Endothelial cell of umbilical vein (primary cell): ENCODE results near the gene SAMD4A. TPM values are rescaled to one million over a fixed set of nuclear protein-coding genes. Genes with fewer than 3 reads are reported as not detected.
A peak's percentile ranks its signal among the peaks of the same experiment; 100 is the strongest.

Source experiments
- BruUV-seq: library from RNA; stranded (reverse); fragments of 400-500 nt; replicated peaks from 2 replicates; lab custom pipeline; 2021; lab: Mats Ljungman, UMichigan
- CTCF ChIA-PET: fragments of 300-600, 350-600 bp; sonication (Branson Sonifier 250); formaldehyde crosslinking; loops from one replicate; lab custom pipeline; 2021; ENCODE audit warnings: antibody characterized with exemption, inconsistent platforms; lab: Charles Lee
- POLR2A ChIA-PET: fragments of 300-600, 350-600 bp; sonication (Branson Sonifier 250); formaldehyde crosslinking; loops from one replicate; lab custom pipeline; 2021; ENCODE audit warnings: antibody characterized with exemption, inconsistent platforms; lab: Charles Lee
- DNase-seq: peaks from one replicate; pipeline ENCODE4 v3.0.0-alpha.2; 2011; ENCODE audit warnings: low read depth, low spot score
- FAIRE-seq: peaks from 2 replicates; lab custom pipeline; 2011; peaks lifted over from hg19 to GRCh38; lab: Jason Lieb, UNC
- H2AFZ ChIP-seq: 2 replicates; pipeline ENCODE4 v1.6.0; 2012; ENCODE audit warnings: low read depth, low read length, control low read depth, inconsistent platforms
- H3K27ac ChIP-seq: 2 replicates; pipeline ENCODE4 v1.5.1; 2011; ENCODE audit warnings: low read depth, mild to moderate bottlenecking, control low read depth, low read length, moderate library complexity; ENCODE audit not compliant: insufficient read depth
- H3K27me3 ChIP-seq, 2 experiments: 2 replicates each; pipeline versions ENCODE4 v1.6.0 to v1.6.1; 2011; ENCODE audit warnings: low read length in 2 of 2, mixed read lengths in 1 of 2; ENCODE audit not compliant: control insufficient read depth in 2 of 2, insufficient read depth in 2 of 2
- H3K36me3 ChIP-seq, 2 experiments: 2 replicates in 1 of 2; 3 replicates in 1 of 2; pipeline ENCODE4 v1.5.1; 2011; ENCODE audit warnings: low read length in 2 of 2, mild to moderate bottlenecking in 1 of 2, moderate library complexity in 1 of 2; ENCODE audit not compliant: control insufficient read depth in 2 of 2, insufficient read depth in 2 of 2; ENCODE audit errors: extremely low read depth in 1 of 2
- H3K4me1 ChIP-seq: 3 replicates; pipeline ENCODE4 v1.5.1; 2011; ENCODE audit warnings: mild to moderate bottlenecking, low read length; ENCODE audit not compliant: control insufficient read depth, insufficient read depth; ENCODE audit errors: extremely low read depth
- H3K4me2 ChIP-seq: 2 replicates; pipeline ENCODE4 v1.6.1; 2011; ENCODE audit warnings: low read length, control low read depth, mixed read lengths; ENCODE audit not compliant: insufficient read depth
- H3K4me3 ChIP-seq, 3 experiments: fragments of 200-600 bp in 1 of 3; sonication (generic), shearing (Covaris generic) in 1 of 3; replicated peaks in 1 of 3; 2 replicates each; pipeline ENCODE4 v1.5.1; 2011 to 2016; ENCODE audit warnings: control low read depth in 3 of 3, low read length in 3 of 3, mild to moderate bottlenecking in 2 of 3, inconsistent platforms in 1 of 3, low read depth in 1 of 3, moderate library complexity in 1 of 3; ENCODE audit not compliant: insufficient read depth in 1 of 3
- H3K79me2 ChIP-seq: 2 replicates; pipeline ENCODE4 v1.6.0; 2012; ENCODE audit warnings: low read length, inconsistent platforms; ENCODE audit not compliant: control insufficient read depth, insufficient read depth
- H3K9ac ChIP-seq: replicated peaks from 2 replicates; pipeline ENCODE3; 2011; ENCODE audit warnings: low read length, control low read depth; ENCODE audit not compliant: insufficient read depth; ENCODE audit errors: extremely low read depth
- H3K9me1 ChIP-seq: replicated peaks from 3 replicates; pipeline ENCODE4 v1.6.0; 2011; ENCODE audit warnings: mild to moderate bottlenecking, low read length; ENCODE audit not compliant: control insufficient read depth, insufficient read depth; ENCODE audit errors: extremely low read depth
- H3K9me3 ChIP-seq: replicated peaks from 2 replicates; pipeline ENCODE4 v1.5.1; 2012; ENCODE audit warnings: low read length, inconsistent platforms; ENCODE audit not compliant: control insufficient read depth, insufficient read depth
- H4K20me1 ChIP-seq: replicated peaks from 2 replicates; pipeline ENCODE3; 2011; ENCODE audit warnings: mild to moderate bottlenecking, low read length; ENCODE audit not compliant: control insufficient read depth, insufficient read depth; ENCODE audit errors: extremely low read depth
- CTCF ChIP-seq, 2 donors: IDR thresholded peaks; 1 replicate in 1 of 2; 2 replicates in 1 of 2; pipeline ENCODE4 v1.5.1; 2011; ENCODE audit warnings: low read length in 2 of 2, mild to moderate bottlenecking in 2 of 2, moderate library complexity in 2 of 2, control low read depth in 1 of 2, inconsistent platforms in 1 of 2, low read depth in 1 of 2; ENCODE audit not compliant: insufficient read depth in 1 of 2; ENCODE audit errors: extremely low read depth in 1 of 2
- EZH2 ChIP-seq: IDR thresholded peaks from 2 replicates; pipeline ENCODE4 v1.6.1; 2012; ENCODE audit warnings: borderline replicate concordance, low read depth, mild to moderate bottlenecking, moderate library complexity, low read length, inconsistent platforms; ENCODE audit not compliant: severe bottlenecking
- FOS ChIP-seq: IDR thresholded peaks from 2 replicates; pipeline ENCODE4 v1.6.1; 2011; ENCODE audit warnings: mild to moderate bottlenecking, low read length, moderate library complexity, borderline replicate concordance; ENCODE audit not compliant: insufficient read depth
- GATA2 ChIP-seq: IDR thresholded peaks from 2 replicates; pipeline ENCODE4 v1.7.0; 2011; ENCODE audit warnings: low read depth, mild to moderate bottlenecking, moderate library complexity, mixed read lengths, low read length; ENCODE audit not compliant: insufficient read length, insufficient read depth
- JUN ChIP-seq: IDR thresholded peaks from 2 replicates; pipeline ENCODE4 v1.6.1; 2011; ENCODE audit warnings: borderline replicate concordance, low read depth; ENCODE audit not compliant: insufficient read length, insufficient read depth
- MAX ChIP-seq: IDR thresholded peaks from 2 replicates; pipeline ENCODE4 v1.6.1; 2011; ENCODE audit not compliant: insufficient read depth, insufficient read length
- MYC ChIP-seq: IDR thresholded peaks from one replicate; pipeline ENCODE4 v1.6.1; 2011; ENCODE audit warnings: mild to moderate bottlenecking, low read depth, low read length
- POLR2A ChIP-seq: IDR thresholded peaks from 2 replicates; pipeline ENCODE4 v1.6.1; 2012; ENCODE audit warnings: low read depth, mild to moderate bottlenecking, control low read depth, low read length
- POLR2AphosphoS5 ChIP-seq: IDR thresholded peaks from 2 replicates; pipeline ENCODE4 v1.6.1; 2012; ENCODE audit warnings: low read depth, mild to moderate bottlenecking, control low read depth, low read length, moderate library complexity; ENCODE audit not compliant: insufficient read depth
- dilution Hi-C: fragments of 300-500 bp; cut with MboI; formaldehyde crosslinking; loops from one replicate; pipeline ENCODE4 v1.15.0; 2019; ENCODE audit warnings: low sequenced_read_pairs; ENCODE audit not compliant: extremely low pct_ligation_motif_present
- intact Hi-C: fragments of 100-400 bp; cut with micrococcal nuclease; formaldehyde crosslinking; loops from one replicate; pipeline ENCODE4 v1.10.0; 2022
- polyA plus RNA-seq, 4 experiments: library from polyadenylated mRNA; depleted of rRNA in 3 of 4; stranded (reverse) in 3 of 4; unstranded in 1 of 4; fragments of >200 nt; gene quantifications; 2 replicates each; pipeline versions ENCODE4 v1.2.1 to v1.2.3, GENCODE V29; 2011 to 2012; ENCODE audit warnings: missing spikeins in 1 of 4
- total RNA-seq: library from RNA; stranded (reverse); gene quantifications from 2 replicates; pipeline ENCODE4 v1.2.3, GENCODE V29; 2021

The SAMD4A gene
- total and polyA plus RNA-seq, 2 donors (not counting 3 experiments of a cell fraction or from before 2014, with no cell fraction given), result 37.7 to 95.3 TPM

GRCh38 chr14:54593860-54594259 is 26.9 kb downstream of the SAMD4A start:
- H3K79me2 ChIP-seq, result peaks cover 83% of the 10 kb centered on the region
- no peaks in the 10 kb centered on the region for H4K20me1 ChIP-seq
- BruUV-seq, result no TSS peak
- TF ChIP-seq EZH2 (no peak), FOS (peak; percentile 64), MAX (no peak), CTCF (IDR thresholded peaks at IDR 0.05; ENCODE audit: extremely low read depth in 1 of 2, insufficient read depth in 1 of 2, low read depth in 1 of 2, low read length in 2 of 2) (no peak), POLR2A (no peak), MYC (no peak), POLR2AphosphoS5 (no peak), GATA2 (no peak), JUN (peak; percentile 75)
- POLR2A ChIA-PET, result no interaction called here
- CTCF ChIA-PET, result interaction anchor here (0.6 to 1.9 kb wide), 9 partner anchors 15 to 129 kb away, joined by 3 to 10 read pairs (median 4); no protein-coding TSS in a partner anchor
- H3K9me1 ChIP-seq, result no peaks in the 10 kb centered on the region
- FAIRE-seq (peak; percentile 92), DNase-seq (peak; percentile 78)
- peaks cover 35% of the 10 kb centered on the region for H3K4me1 ChIP-seq
- H3K27ac ChIP-seq, result peak overlapping the region; percentile 48
- H3K4me3 ChIP-seq, result peak overlapping the region in 1 of 3 experiments; percentile 23
- H3K27me3 ChIP-seq, result no peaks in the 10 kb centered on the region
- intact Hi-C loops (loop anchor here (2.0 kb wide), 1 partner anchor 25 kb away; no protein-coding TSS in a partner anchor), dilution Hi-C loops (no loop called here)
- peak overlapping the region; percentile 6 for H3K9ac ChIP-seq
- no peak overlapping the region for H2AFZ ChIP-seq
- no peaks in the 10 kb centered on the region for H3K9me3 ChIP-seq
- H3K4me2 ChIP-seq, result peak overlapping the region; percentile 79
- H3K36me3 ChIP-seq, result peaks cover 0 to 2% of the 10 kb centered on the region in 2 experiments
